Neural progenitor cell (in vitro differentiated cells): ENCODE measurements around the gene TMEM176B. TPM values are rescaled to one million over a fixed set of nuclear protein-coding genes. Genes with fewer than 3 reads are reported as not detected.

ENCODE experiments used
- DNase-seq: peaks from one replicate; pipeline ENCODE4 v3.0.0-alpha.2; 2016; ENCODE audit warnings: low spot score
- H2AFZ ChIP-seq: fragments of 200-600 bp; sonication (generic); replicated peaks from 2 replicates; pipeline ENCODE4 v1.6.1; 2016; ENCODE audit warnings: antibody characterized with exemption
- H3F3A ChIP-seq: fragments of 200-600 bp; sonication (generic); 2 replicates; pipeline ENCODE4 v1.6.1; 2016; ENCODE audit warnings: antibody characterized with exemption, low read depth
- H3K27ac ChIP-seq: fragments of 200-600 bp; sonication (generic); 2 replicates; pipeline ENCODE4 v1.5.1; 2016; ENCODE audit warnings: mild to moderate bottlenecking
- H3K27me3 ChIP-seq: fragments of 200-600 bp; sonication (generic); 2 replicates; pipeline ENCODE4 v1.6.1; 2016; ENCODE audit warnings: mild to moderate bottlenecking, moderate library complexity
- H3K36me3 ChIP-seq: fragments of 200-600 bp; sonication (generic); 2 replicates; pipeline ENCODE4 v1.5.1; 2016
- H3K4me1 ChIP-seq: fragments of 200-600 bp; sonication (generic); 2 replicates; pipeline ENCODE4 v1.6.1; 2016; ENCODE audit warnings: mixed run types
- H3K4me2 ChIP-seq: fragments of 200-600 bp; sonication (generic); 2 replicates; pipeline ENCODE4 v1.6.1; 2016
- H3K4me3 ChIP-seq: fragments of 200-600 bp; sonication (generic); 2 replicates; pipeline ENCODE4 v1.5.1; 2016
- H3K79me2 ChIP-seq: fragments of 200-600 bp; sonication (generic); 2 replicates; pipeline ENCODE4 v1.6.1; 2016; ENCODE audit warnings: low read depth
- H3K9ac ChIP-seq: fragments of 200-600 bp; sonication (generic); 2 replicates; pipeline ENCODE4 v1.6.1; 2016
- H3K9me3 ChIP-seq: fragments of 200-600 bp; sonication (generic); 2 replicates; pipeline ENCODE4 v1.5.1; 2016; ENCODE audit warnings: low read depth
- H4K20me1 ChIP-seq: fragments of 200-600 bp; sonication (generic); 2 replicates; pipeline ENCODE4 v1.6.1; 2016; ENCODE audit warnings: low read depth
- H3K27ac Mint-ChIP-seq: 3 replicates; pipeline ENCODE4 v1.8.0; 2021; ENCODE audit warnings: mixed read lengths
- H3K27me3 Mint-ChIP-seq: 2 replicates; pipeline ENCODE4 v1.8.0; 2022; ENCODE audit warnings: low read depth, mild to moderate bottlenecking, inconsistent platforms, moderate library complexity, mixed read lengths; ENCODE audit not compliant: insufficient read depth
- H3K36me3 Mint-ChIP-seq: 3 replicates; pipeline ENCODE4 v1.8.0; 2021; ENCODE audit warnings: mixed read lengths
- H3K4me1 Mint-ChIP-seq: 3 replicates; pipeline ENCODE4 v1.8.0; 2021; ENCODE audit warnings: mixed read lengths
- H3K4me3 Mint-ChIP-seq: 3 replicates; pipeline ENCODE4 v1.8.0; 2021; ENCODE audit warnings: mild to moderate bottlenecking, moderate library complexity, mixed read lengths
- H3K9me3 Mint-ChIP-seq: 3 replicates; pipeline ENCODE4 v1.8.0; 2020; ENCODE audit warnings: mixed read lengths
- CTCF ChIP-seq: fragments of 200-600 bp; sonication (generic); IDR thresholded peaks from 2 replicates; pipeline ENCODE4 v1.5.1; 2017; ENCODE audit warnings: antibody characterized with exemption, mild to moderate bottlenecking
- EZH2 ChIP-seq: fragments of 200-600 bp; sonication (generic); IDR thresholded peaks from 2 replicates; pipeline ENCODE4 v1.6.1; 2017; ENCODE audit warnings: antibody characterized with exemption, mild to moderate bottlenecking, moderate library complexity
- EZH2phosphoT487 ChIP-seq: fragments of 200-600 bp; sonication (generic); IDR thresholded peaks from 2 replicates; pipeline ENCODE4 v1.6.1; 2017; ENCODE audit warnings: antibody characterized with exemption
- total RNA-seq: library from RNA; depleted of rRNA; stranded (reverse); fragments of >200 nt; gene quantifications from 2 replicates; pipeline ENCODE4 v1.2.3, GENCODE V29; 2015; ENCODE audit warnings: low replicate concordance

Gene TMEM176B
- total RNA-seq, 1 donor from 2014 or later = 0.54 TPM

GRCh38 chr7:150791304-150791703, 8.9 kb downstream of the TMEM176B start:
- Mint-ChIP-seq H3K9me3 (peaks cover 3% of the 10 kb centered on the region), H3K27me3 (peaks cover 13% of the 10 kb centered on the region), H3K4me1 (no peaks in the 10 kb centered on the region), H3K36me3 (no peaks in the 10 kb centered on the region), H3K4me3 (no peak overlapping the region), H3K27ac (no peak overlapping the region)
- TF ChIP-seq EZH2 (no peak), EZH2phosphoT487 (no peak), CTCF (no peak)
- Histone ChIP-seq H4K20me1 (no peaks in the 10 kb centered on the region), H3K36me3 (no peaks in the 10 kb centered on the region), H2AFZ (no peak overlapping the region), H3K27ac (no peak overlapping the region), H3K9ac (no peak overlapping the region), H3K79me2 (no peaks in the 10 kb centered on the region), H3K4me3 (no peak overlapping the region), H3K4me1 (no peaks in the 10 kb centered on the region), H3K27me3 (peaks cover 7% of the 10 kb centered on the region), H3K9me3 (no peaks in the 10 kb centered on the region), H3F3A (no peaks in the 10 kb centered on the region), H3K4me2 (no peak overlapping the region)
- DNase-seq = no peak

- H3F3A ChIP-seq = no peaks in the 10 kb centered on the region
- H3K27me3 ChIP-seq = no peaks in the 10 kb centered on the region
- Mint-ChIP-seq H3K9me3 (no peaks in the 10 kb centered on the region), H3K27me3 (peaks cover 8% of the 10 kb centered on the region), H3K36me3 (no peaks in the 10 kb centered on the region), H3K4me3 (no peak overlapping the region), H3K4me1 (no peaks in the 10 kb centered on the region), H3K27ac (no peak overlapping the region)
- no peak overlapping the region for H3K4me3 ChIP-seq
- H3K9me3 ChIP-seq = no peaks in the 10 kb centered on the region
- no peaks in the 10 kb centered on the region for H3K36me3 ChIP-seq
- no peak overlapping the region for H2AFZ ChIP-seq
- no peak for DNase-seq
- TF ChIP-seq EZH2 (no peak), EZH2phosphoT487 (no peak), CTCF (no peak)
- no peak overlapping the region for H3K4me2 ChIP-seq
- H3K4me1 ChIP-seq = no peaks in the 10 kb centered on the region
- no peaks in the 10 kb centered on the region for H4K20me1 ChIP-seq
- H3K9ac ChIP-seq = no peak overlapping the region
- no peak overlapping the region for H3K27ac ChIP-seq
- no peaks in the 10 kb centered on the region for H3K79me2 ChIP-seq
These were observed 9.6 kb downstream of the TMEM176B start for GRCh38 chr7:150790416-150791075.

- H3K4me1 ChIP-seq = peaks cover 8% of the 10 kb centered on the region
- H3K4me2 ChIP-seq = no peak overlapping the region
- H3K9me3 ChIP-seq = no peaks in the 10 kb centered on the region
- H3K4me1 Mint-ChIP-seq = no peaks in the 10 kb centered on the region
- no peaks in the 10 kb centered on the region for H3K36me3 ChIP-seq
- H3K27me3 Mint-ChIP-seq = peaks cover 8% of the 10 kb centered on the region
- no peaks in the 10 kb centered on the region for H3K36me3 Mint-ChIP-seq
- no peaks in the 10 kb centered on the region for H3K27me3 ChIP-seq
- TF ChIP-seq CTCF = no peak
- no peak for TF ChIP-seq EZH2phosphoT487
- TF ChIP-seq EZH2 = no peak
- no peaks in the 10 kb centered on the region for H4K20me1 ChIP-seq
- no peak overlapping the region for H3K4me3 ChIP-seq
- H3K4me3 Mint-ChIP-seq = no peak overlapping the region
- H3K27ac Mint-ChIP-seq = no peak overlapping the region
- no peaks in the 10 kb centered on the region for H3K9me3 Mint-ChIP-seq
- H3K27ac ChIP-seq = no peak overlapping the region
- H2AFZ ChIP-seq = no peak overlapping the region
- no peak for DNase-seq
- no peaks in the 10 kb centered on the region for H3K79me2 ChIP-seq
- H3K9ac ChIP-seq = no peak overlapping the region
- H3F3A ChIP-seq = no peaks in the 10 kb centered on the region
These were observed 11.5 kb downstream of the TMEM176B start for GRCh38 chr7:150788474-150789269.
